ENCODE data around the gene C19orf81.

DNA sequence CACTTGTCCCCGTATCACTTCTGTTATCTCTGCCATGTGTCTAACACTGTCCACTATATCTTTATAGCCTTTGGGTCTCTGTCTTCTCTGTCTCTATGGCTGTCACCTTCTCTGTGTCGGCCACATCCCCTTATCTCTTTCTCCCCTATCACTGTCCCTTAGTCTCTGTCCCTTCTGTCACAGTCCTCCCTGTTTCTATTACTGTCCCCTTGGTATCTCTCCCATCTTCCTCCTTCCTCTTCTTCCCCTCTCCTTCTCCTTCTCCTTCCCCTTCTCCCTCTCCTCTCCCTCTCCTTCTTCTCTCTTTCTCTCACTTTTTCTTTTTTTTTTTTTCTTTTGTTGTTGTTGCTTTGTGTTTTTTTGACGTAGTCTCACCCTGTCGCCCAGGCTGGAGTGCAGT lies 46.3 kb upstream of the C19orf81 start:
- TF ChIP-seq ZNF384 (IDR thresholded peaks at IDR 0.05) (no peak), TARDBP (IDR thresholded peaks at IDR 0.05) (no peak), ELF4 (IDR thresholded peaks at IDR 0.05) (no peak), FOXM1 (IDR thresholded peaks at IDR 0.05; ENCODE audit: borderline replicate concordance) (no peak), PKNOX1 (IDR thresholded peaks at IDR 0.05) (no peak), HDGF (IDR thresholded peaks at IDR 0.05; ENCODE audit: borderline replicate concordance) (no peak), SUZ12 (IDR thresholded peaks at IDR 0.05) (no peak), NFRKB (IDR thresholded peaks at IDR 0.05) (no peak), FOXK2 (IDR thresholded peaks at IDR 0.05) (no peak), CTBP1 (IDR thresholded peaks at IDR 0.05; ENCODE audit: borderline replicate concordance) (no peak), FOXA1 (IDR thresholded peaks at IDR 0.05) (no peak)
